ENCODE results near the gene SCN5A. TPM values are rescaled to one million over a fixed set of nuclear protein-coding genes. Genes with fewer than 3 reads are reported as not detected.

The SCN5A gene
- total RNA-seq, 2 donors from 2014 or later = 4.5 to 5.6 TPM

DNA sequence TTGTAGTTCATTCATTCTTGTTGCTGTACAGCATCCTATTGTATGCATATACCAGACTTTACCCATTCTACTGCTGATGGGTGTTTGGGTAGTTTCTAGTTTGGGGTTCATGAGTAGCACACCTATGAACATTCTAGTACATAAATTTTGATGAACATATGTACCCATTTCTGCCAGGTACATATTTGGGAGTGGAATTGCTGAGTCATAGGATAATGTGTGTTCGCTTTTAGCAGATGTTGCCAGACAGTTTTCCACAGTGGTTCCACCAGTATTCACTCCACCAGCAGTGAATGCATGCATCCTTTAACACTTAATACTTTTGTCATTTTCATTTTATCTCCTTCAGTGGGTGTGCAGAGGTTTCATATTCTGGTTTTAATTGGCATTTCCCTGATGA lies 3.4 kb upstream of the SCN5A start:
- no peak for DNase-seq
- Mint-ChIP-seq H3K4me1 (peaks cover 6% of the 10 kb centered on the region), H3K27me3 (ENCODE audit: insufficient read depth) (peaks cover 22% of the 10 kb centered on the region), H3K9me3 (peaks cover 4% of the 10 kb centered on the region), H3K27ac (no peak overlapping the region), H3K36me3 (ENCODE audit: low read depth) (no peaks in the 10 kb centered on the region), H3K4me3 (no peak overlapping the region)
- Histone ChIP-seq H3K4me3 (ENCODE audit: low read length) (no peak overlapping the region), H3K9ac (ENCODE audit: extremely low read depth, low read length, poor library complexity, severe bottlenecking) (no peak overlapping the region), H3K36me3 (ENCODE audit: control insufficient read depth, insufficient read depth, low read length) (no peaks in the 10 kb centered on the region), H3K27me3 (ENCODE audit: control insufficient read depth, insufficient read depth, low read length, poor library complexity, severe bottlenecking) (peaks cover 77% of the 10 kb centered on the region), H3K4me1 (ENCODE audit: control insufficient read depth, insufficient read depth, low read length) (no peaks in the 10 kb centered on the region), H3K27ac (ENCODE audit: low read depth, low read length) (no peak overlapping the region), H3K9me3 (ENCODE audit: control insufficient read depth, low read length) (peaks cover 7% of the 10 kb centered on the region)
- WGBS, 2 experiments (ENCODE audit: insufficient coverage in 1 of 2, insufficient read length in 1 of 2) = 89% methylated on average over 1 of the region's 1 CpG; no CpG with 5 or more reads in 1 of the 2 experiments
- no peak for TF ChIP-seq CTCF (conservative IDR thresholded peaks at IDR 0.05)

DNA sequence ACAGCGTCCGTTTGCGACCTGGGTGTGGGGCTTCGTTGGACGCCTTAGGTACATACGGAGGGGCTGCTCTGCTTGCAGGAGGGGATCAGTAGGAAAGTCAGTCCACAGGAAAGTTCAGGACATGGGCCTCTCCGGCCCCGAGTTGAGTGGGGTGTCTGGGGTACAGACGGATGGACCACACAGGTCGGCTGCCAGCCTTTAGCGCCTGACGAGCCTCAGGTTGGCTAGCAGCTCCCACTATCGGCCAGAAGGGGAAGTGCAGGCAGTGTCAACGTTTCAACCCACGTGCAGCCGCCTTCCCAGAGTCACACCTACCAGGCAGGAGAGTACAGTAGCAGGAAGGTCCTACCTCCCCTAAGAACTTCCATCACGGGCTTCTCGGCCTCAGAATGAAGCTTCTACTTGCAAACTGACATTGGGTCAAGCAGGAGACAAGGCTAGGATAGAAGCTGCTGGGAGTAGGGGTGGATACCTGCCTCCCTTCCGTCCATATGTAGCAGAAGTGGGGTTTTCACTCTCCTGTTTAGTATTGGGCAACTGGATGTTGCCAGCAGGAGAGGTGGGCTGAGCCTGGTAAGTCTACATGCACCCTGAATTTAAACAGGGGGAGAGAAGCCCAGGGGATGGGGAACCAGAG lies 1.8 kb upstream of the SCN5A start:
- no peaks in the 10 kb centered on the region for H3K36me3 Mint-ChIP-seq (ENCODE audit: low read depth)
- H3K9ac ChIP-seq (ENCODE audit: extremely low read depth, low read length, poor library complexity, severe bottlenecking) = no peak overlapping the region
- no peak overlapping the region for H3K4me3 Mint-ChIP-seq
- peaks cover 74% of the 10 kb centered on the region for H3K27me3 ChIP-seq (ENCODE audit: control insufficient read depth, insufficient read depth, low read length, poor library complexity, severe bottlenecking)
- H3K9me3 ChIP-seq (ENCODE audit: control insufficient read depth, low read length) = peaks cover 7% of the 10 kb centered on the region
- peak; percentile 93 for DNase-seq
- 14 to 100% methylated on average over 1 to 19 of the region's 19 CpGs for WGBS, 2 experiments (ENCODE audit: insufficient coverage in 1 of 2, insufficient read length in 1 of 2)
- peak; percentile 98 for TF ChIP-seq CTCF (conservative IDR thresholded peaks at IDR 0.05)
- H3K9me3 Mint-ChIP-seq = peaks cover 4% of the 10 kb centered on the region
- H3K4me3 ChIP-seq (ENCODE audit: low read length) = no peak overlapping the region
- no peaks in the 10 kb centered on the region for H3K36me3 ChIP-seq (ENCODE audit: control insufficient read depth, insufficient read depth, low read length)
- H3K27ac ChIP-seq (ENCODE audit: low read depth, low read length) = no peak overlapping the region
- H3K4me1 ChIP-seq (ENCODE audit: control insufficient read depth, insufficient read depth, low read length) = no peaks in the 10 kb centered on the region
- peaks cover 6% of the 10 kb centered on the region for H3K4me1 Mint-ChIP-seq
- H3K27me3 Mint-ChIP-seq (ENCODE audit: insufficient read depth) = peaks cover 8% of the 10 kb centered on the region
- H3K27ac Mint-ChIP-seq = no peak overlapping the region

GRCh38 chr3:38650248-38650951 lies 913 bp upstream of the SCN5A start:
- peak overlapping the region; percentile 61 for H3K4me3 ChIP-seq (ENCODE audit: low read length)

More at GRCh38 chr3:38650248-38650951, 913 bp upstream of the SCN5A start:
- H3K36me3 ChIP-seq (ENCODE audit: control insufficient read depth, insufficient read depth, low read length) = no peaks in the 10 kb centered on the region
- peaks cover 73% of the 10 kb centered on the region for H3K27me3 ChIP-seq (ENCODE audit: control insufficient read depth, insufficient read depth, low read length, poor library complexity, severe bottlenecking)
- TF ChIP-seq CTCF (conservative IDR thresholded peaks at IDR 0.05) = no peak
- WGBS, 2 experiments (ENCODE audit: insufficient coverage in 1 of 2, insufficient read length in 1 of 2) = 65 to 83% methylated on average over 4 to 14 of the region's 14 CpGs
- H3K4me1 ChIP-seq (ENCODE audit: control insufficient read depth, insufficient read depth, low read length) = no peaks in the 10 kb centered on the region
- no peaks in the 10 kb centered on the region for H3K36me3 Mint-ChIP-seq (ENCODE audit: low read depth)
- peaks cover 4% of the 10 kb centered on the region for H3K9me3 Mint-ChIP-seq
- H3K9ac ChIP-seq (ENCODE audit: extremely low read depth, low read length, poor library complexity, severe bottlenecking) = no peak overlapping the region
- H3K27ac ChIP-seq (ENCODE audit: low read depth, low read length) = no peak overlapping the region
- peaks cover 8% of the 10 kb centered on the region for H3K27me3 Mint-ChIP-seq (ENCODE audit: insufficient read depth)
- peaks cover 4% of the 10 kb centered on the region for H3K4me1 Mint-ChIP-seq
- H3K4me3 Mint-ChIP-seq = no peak overlapping the region
- no peak overlapping the region for H3K27ac Mint-ChIP-seq
- peaks cover 7% of the 10 kb centered on the region for H3K9me3 ChIP-seq (ENCODE audit: control insufficient read depth, low read length)
- peak; percentile 58 for DNase-seq

All from endodermal cell (in vitro differentiated cells).